ENCODE results near the gene PTPN4. TPM values are rescaled to one million over a fixed set of nuclear protein-coding genes. Genes with fewer than 3 reads are reported as not detected.
A peak's percentile ranks its signal among the peaks of the same experiment; 100 is the strongest.

PTPN4 gene
- total and polyA plus RNA-seq, 9 of the 15 experiments (the other 6 are each of a cell fraction or from before 2014, with no cell fraction given) = 5.0 to 32.8 (median 27.3) TPM

DNA sequence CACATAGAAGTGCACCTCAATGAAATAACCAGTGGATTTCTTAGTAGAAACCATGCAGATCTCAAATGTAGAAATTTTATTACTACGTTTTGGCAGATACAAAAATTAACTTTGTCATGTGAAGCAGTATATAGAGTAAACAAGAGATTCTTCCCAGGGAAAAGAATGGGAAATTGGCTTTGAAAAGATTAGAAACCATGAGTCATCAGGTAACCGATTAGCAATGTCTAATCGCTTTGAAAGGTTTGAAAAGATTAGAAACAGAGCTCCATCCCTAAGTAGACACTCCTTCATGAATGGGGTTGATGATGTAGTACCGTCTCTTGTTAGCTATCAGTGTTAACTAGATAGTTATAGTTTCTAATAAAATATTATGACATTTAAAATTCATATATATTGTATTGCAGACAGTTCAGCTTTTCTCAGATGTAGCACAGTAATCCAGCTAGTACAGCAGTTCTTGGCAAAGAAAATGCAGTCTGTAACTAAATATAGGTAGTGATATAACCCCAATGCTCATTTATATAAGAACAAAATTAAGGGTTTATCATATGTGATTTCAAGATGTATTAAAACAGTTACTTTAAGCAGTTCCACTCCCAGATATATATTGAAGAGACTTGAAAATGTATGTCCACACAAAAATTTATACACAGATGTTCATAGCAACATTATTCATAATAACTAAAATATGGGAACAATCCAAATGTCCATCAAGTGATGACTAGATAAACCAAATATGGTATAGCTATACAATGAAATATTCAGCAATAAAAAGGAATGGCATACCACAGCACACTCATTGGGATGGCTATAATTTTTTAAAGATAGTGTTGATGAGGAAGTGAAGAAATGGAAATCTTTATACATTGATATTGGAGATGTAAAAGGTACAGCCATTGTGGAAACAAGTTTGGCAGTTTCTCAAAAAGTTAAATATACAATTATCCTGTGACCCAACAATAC, 113.9 kb downstream of the PTPN4 start (continued):
- TF ChIP-seq RCOR1 (IDR thresholded peaks at IDR 0.05; ENCODE audit: borderline replicate concordance in 1 of 2, low read depth in 2 of 2, low read length in 2 of 2) (0 out of 4 replicates have a peak, but pooled peaks of 1 of the 2 experiments have one; percentile 26), HMG20B (CRISPR knock-in tag; IDR thresholded peaks at IDR 0.05) (no peak), CBFA2T3 (IDR thresholded peaks at IDR 0.05) (peak; percentile 54; the same call in 1 of the 2 replicates), TEAD2 (tag; IDR thresholded peaks at IDR 0.05) (no peak), IRF2 (CRISPR knock-in tag; IDR thresholded peaks at IDR 0.05) (no peak), TAL1 (IDR thresholded peaks at IDR 0.05) (no peak), NCOA6 (IDR thresholded peaks at IDR 0.05) (no peak)
- TF ChIP-seq, protein P1, sequence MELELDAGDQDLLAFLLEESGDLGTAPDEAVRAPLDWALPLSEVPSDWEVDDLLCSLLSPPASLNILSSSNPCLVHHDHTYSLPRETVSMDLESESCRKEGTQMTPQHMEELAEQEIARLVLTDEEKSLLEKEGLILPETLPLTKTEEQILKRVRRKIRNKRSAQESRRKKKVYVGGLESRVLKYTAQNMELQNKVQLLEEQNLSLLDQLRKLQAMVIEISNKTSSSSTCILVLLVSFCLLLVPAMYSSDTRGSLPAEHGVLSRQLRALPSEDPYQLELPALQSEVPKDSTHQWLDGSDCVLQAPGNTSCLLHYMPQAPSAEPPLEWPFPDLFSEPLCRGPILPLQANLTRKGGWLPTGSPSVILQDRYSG (tag; conservative IDR thresholded peaks at IDR 0.05; ENCODE audit: low read depth) = no peak
- TF ChIP-seq, protein P2, sequence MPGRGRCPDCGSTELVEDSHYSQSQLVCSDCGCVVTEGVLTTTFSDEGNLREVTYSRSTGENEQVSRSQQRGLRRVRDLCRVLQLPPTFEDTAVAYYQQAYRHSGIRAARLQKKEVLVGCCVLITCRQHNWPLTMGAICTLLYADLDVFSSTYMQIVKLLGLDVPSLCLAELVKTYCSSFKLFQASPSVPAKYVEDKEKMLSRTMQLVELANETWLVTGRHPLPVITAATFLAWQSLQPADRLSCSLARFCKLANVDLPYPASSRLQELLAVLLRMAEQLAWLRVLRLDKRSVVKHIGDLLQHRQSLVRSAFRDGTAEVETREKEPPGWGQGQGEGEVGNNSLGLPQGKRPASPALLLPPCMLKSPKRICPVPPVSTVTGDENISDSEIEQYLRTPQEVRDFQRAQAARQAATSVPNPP (IDR thresholded peaks at IDR 0.05; ENCODE audit: borderline replicate concordance, insufficient read depth, insufficient read length) = no peak
- TF ChIP-seq, protein P3, sequence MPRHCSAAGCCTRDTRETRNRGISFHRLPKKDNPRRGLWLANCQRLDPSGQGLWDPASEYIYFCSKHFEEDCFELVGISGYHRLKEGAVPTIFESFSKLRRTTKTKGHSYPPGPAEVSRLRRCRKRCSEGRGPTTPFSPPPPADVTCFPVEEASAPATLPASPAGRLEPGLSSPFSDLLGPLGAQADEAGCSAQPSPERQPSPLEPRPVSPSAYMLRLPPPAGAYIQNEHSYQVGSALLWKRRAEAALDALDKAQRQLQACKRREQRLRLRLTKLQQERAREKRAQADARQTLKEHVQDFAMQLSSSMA (CRISPR knock-in tag; IDR thresholded peaks at IDR 0.05) = no peak
- TF ChIP-seq, protein P4, sequence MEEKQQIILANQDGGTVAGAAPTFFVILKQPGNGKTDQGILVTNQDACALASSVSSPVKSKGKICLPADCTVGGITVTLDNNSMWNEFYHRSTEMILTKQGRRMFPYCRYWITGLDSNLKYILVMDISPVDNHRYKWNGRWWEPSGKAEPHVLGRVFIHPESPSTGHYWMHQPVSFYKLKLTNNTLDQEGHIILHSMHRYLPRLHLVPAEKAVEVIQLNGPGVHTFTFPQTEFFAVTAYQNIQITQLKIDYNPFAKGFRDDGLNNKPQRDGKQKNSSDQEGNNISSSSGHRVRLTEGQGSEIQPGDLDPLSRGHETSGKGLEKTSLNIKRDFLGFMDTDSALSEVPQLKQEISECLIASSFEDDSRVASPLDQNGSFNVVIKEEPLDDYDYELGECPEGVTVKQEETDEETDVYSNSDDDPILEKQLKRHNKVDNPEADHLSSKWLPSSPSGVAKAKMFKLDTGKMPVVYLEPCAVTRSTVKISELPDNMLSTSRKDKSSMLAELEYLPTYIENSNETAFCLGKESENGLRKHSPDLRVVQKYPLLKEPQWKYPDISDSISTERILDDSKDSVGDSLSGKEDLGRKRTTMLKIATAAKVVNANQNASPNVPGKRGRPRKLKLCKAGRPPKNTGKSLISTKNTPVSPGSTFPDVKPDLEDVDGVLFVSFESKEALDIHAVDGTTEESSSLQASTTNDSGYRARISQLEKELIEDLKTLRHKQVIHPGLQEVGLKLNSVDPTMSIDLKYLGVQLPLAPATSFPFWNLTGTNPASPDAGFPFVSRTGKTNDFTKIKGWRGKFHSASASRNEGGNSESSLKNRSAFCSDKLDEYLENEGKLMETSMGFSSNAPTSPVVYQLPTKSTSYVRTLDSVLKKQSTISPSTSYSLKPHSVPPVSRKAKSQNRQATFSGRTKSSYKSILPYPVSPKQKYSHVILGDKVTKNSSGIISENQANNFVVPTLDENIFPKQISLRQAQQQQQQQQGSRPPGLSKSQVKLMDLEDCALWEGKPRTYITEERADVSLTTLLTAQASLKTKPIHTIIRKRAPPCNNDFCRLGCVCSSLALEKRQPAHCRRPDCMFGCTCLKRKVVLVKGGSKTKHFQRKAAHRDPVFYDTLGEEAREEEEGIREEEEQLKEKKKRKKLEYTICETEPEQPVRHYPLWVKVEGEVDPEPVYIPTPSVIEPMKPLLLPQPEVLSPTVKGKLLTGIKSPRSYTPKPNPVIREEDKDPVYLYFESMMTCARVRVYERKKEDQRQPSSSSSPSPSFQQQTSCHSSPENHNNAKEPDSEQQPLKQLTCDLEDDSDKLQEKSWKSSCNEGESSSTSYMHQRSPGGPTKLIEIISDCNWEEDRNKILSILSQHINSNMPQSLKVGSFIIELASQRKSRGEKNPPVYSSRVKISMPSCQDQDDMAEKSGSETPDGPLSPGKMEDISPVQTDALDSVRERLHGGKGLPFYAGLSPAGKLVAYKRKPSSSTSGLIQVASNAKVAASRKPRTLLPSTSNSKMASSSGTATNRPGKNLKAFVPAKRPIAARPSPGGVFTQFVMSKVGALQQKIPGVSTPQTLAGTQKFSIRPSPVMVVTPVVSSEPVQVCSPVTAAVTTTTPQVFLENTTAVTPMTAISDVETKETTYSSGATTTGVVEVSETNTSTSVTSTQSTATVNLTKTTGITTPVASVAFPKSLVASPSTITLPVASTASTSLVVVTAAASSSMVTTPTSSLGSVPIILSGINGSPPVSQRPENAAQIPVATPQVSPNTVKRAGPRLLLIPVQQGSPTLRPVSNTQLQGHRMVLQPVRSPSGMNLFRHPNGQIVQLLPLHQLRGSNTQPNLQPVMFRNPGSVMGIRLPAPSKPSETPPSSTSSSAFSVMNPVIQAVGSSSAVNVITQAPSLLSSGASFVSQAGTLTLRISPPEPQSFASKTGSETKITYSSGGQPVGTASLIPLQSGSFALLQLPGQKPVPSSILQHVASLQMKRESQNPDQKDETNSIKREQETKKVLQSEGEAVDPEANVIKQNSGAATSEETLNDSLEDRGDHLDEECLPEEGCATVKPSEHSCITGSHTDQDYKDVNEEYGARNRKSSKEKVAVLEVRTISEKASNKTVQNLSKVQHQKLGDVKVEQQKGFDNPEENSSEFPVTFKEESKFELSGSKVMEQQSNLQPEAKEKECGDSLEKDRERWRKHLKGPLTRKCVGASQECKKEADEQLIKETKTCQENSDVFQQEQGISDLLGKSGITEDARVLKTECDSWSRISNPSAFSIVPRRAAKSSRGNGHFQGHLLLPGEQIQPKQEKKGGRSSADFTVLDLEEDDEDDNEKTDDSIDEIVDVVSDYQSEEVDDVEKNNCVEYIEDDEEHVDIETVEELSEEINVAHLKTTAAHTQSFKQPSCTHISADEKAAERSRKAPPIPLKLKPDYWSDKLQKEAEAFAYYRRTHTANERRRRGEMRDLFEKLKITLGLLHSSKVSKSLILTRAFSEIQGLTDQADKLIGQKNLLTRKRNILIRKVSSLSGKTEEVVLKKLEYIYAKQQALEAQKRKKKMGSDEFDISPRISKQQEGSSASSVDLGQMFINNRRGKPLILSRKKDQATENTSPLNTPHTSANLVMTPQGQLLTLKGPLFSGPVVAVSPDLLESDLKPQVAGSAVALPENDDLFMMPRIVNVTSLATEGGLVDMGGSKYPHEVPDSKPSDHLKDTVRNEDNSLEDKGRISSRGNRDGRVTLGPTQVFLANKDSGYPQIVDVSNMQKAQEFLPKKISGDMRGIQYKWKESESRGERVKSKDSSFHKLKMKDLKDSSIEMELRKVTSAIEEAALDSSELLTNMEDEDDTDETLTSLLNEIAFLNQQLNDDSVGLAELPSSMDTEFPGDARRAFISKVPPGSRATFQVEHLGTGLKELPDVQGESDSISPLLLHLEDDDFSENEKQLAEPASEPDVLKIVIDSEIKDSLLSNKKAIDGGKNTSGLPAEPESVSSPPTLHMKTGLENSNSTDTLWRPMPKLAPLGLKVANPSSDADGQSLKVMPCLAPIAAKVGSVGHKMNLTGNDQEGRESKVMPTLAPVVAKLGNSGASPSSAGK (IDR thresholded peaks at IDR 0.05) = no peak

Data from K562 (cell line).